GM13976 (cell line): ENCODE data around the gene BGN.

Experiments used
- DNase-seq: peaks from one replicate; pipeline ENCODE4 v3.0.0; 2012; ENCODE audit warnings: low spot score
- in situ Hi-C: fragments of 300-500 bp; cut with MboI; formaldehyde crosslinking; loops from one replicate; pipeline ENCODE4 v1.12.0; 2022; ENCODE audit warnings: low sequenced_read_pairs, mixed read lengths, inconsistent platforms; ENCODE audit not compliant: unreplicated experiment
- TF ChIP-seq, protein P1 (sequence below): IDR thresholded peaks from 2 replicates; pipeline ENCODE4 v1.5.1; 2012; ENCODE audit warnings: borderline replicate concordance, mild to moderate bottlenecking; ENCODE audit not compliant: insufficient read depth; ENCODE audit errors: extremely low read depth, missing control alignments, control extremely low read depth

BGN gene

DNA sequence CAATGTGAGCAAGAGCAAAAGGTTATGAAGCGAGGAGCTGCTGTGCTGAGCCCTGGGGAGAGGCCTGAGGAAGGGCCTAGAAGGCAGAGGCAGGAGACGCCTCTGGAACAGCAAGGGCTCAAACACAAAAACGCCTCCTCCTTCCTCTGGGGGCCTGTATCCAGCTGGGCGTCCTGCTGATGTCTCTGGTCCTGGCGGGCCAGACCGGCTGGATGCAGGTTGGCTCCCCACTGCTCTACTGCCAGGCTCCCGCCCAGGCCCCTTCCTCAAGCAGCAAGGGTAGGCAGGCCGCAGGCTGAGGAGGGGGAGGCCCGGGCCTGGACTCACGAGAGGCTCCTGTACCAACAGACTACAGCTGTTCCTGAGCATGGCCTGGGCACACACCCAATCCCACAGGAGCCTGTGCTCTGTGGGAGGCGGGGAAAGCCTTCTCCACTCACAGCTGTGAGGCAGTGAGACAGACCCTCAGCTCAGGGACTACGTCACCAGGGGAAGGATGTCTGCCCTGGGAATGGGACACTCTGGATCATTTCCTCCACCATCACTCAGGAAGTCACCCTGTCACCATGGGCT lies 26.7 kb upstream of the BGN start:
- TF ChIP-seq, protein P1, sequence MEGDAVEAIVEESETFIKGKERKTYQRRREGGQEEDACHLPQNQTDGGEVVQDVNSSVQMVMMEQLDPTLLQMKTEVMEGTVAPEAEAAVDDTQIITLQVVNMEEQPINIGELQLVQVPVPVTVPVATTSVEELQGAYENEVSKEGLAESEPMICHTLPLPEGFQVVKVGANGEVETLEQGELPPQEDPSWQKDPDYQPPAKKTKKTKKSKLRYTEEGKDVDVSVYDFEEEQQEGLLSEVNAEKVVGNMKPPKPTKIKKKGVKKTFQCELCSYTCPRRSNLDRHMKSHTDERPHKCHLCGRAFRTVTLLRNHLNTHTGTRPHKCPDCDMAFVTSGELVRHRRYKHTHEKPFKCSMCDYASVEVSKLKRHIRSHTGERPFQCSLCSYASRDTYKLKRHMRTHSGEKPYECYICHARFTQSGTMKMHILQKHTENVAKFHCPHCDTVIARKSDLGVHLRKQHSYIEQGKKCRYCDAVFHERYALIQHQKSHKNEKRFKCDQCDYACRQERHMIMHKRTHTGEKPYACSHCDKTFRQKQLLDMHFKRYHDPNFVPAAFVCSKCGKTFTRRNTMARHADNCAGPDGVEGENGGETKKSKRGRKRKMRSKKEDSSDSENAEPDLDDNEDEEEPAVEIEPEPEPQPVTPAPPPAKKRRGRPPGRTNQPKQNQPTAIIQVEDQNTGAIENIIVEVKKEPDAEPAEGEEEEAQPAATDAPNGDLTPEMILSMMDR = no peak
- DNase-seq = no peak
- in situ Hi-C loops = no loop called here

DNA sequence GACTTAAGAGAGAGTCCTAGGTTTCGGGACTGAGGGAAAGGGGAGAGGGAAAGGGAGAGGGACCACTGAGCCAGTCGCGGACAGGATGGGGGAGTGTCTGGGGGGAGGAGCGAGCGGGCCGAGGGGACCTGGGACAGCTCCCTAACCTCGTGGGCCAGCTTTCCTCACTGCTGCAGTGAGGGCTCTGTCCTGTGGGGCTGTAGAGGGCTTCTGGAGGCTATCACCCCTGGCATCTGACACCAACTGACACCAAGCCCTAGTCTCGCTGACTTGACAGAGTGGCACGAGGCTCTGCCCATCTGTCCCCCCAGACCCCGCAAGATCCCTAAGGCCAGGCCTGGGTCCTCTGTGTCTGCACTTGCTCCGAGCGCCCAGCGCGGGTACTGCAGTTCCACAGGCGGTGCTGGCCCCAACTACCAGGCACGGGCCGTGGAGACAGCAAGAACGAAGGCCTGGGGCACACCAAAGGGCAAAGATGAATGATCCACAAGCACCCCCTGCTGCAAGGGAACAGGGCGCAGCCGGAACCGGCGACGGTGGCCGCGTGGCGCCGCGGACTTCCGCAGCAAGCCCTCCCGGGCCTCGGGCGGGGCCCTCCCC lies 24.9 kb upstream of the BGN start:
- no peak for DNase-seq
- TF ChIP-seq, protein P1 = no peak
- in situ Hi-C loops = no loop called here

DNA sequence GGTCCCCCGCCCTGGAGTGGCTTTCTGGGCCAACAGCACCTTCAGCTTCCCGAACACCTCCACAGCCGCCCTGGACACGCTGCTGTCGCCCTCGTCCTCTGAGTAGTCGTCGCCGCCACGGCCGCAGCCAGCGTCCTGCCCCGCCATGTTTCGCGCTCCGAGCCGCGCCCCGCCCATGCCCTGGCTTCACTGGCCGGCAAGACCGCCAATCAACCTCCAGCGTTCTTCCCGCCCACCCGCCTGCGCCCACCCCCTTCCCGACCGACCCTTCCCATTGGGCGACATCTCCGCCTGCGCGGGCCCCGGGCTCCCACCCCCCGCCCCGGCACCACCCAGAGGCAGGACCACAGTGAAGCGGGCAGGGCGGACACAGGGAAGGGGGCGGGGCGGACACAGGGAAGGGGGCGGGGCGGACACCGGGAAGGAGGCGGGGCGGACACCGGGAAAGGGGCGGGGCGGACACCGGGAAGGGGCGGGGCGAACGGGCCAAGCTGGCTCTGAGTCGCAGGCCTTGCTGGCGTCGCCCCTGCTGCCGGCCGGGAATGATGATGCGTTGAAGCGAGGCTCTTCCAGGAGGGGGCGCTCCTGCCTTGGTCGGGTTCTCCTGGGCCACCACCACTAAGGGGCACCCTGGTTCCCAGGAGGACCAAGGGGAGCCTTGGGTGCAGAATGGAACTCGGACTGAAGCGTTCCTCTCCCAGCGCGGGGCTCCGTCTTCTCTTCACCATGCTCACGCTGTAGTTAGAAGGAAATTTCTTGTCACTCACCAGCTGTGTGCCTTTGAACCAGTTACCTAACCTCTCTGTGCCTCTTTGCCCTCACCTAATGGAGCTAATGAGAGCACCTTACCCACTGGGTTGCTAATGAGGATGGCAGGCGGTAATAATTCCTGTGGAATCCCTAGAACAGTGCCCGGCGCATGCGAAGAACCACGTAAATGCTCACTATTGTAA lies 24.1 kb upstream of the BGN start, which contains the start of gene HAUS7:
Gene HAUS7, minus strand, starts transcription at position 166 of the 953 bp plus-strand sequence. Its CDS starts 19 bp downstream, at position 147.
- TF ChIP-seq, protein P1 = peak; percentile 62
- DNase-seq = peak; percentile 94
- in situ Hi-C loops = no loop called here

DNA sequence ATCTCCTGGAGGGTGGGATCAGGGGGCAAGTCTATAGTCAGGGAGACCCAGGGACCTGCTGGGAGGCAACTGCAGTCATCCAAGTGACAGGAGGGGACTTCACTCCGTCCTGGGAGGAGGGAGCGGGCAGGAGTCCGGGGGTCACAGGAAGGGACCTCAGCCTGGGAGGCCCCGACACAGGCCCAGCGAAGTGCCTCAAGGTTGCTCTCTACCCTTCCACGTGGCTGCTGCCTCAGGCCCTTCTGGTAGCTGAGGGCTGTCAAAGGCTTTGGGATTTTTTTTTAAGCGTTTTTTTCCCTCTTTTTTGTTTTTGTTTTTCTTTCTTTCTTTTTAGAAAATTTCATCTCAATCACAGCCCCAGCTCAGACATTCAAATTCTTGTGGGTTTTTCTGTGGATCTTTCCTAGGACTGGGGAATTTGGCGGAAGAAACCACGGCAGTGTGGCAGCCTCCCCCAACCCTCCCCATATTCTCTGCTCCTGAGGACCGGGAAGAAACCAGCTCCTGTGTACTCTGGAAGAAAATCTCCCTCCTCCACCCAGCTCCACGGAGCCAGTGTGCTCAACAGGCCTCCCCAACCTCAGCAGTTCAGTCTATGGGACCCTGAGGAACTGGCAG lies 23.0 kb upstream of the BGN start:
- no peak for DNase-seq
- TF ChIP-seq, protein P1 = no peak
- in situ Hi-C loops = no loop called here

DNA sequence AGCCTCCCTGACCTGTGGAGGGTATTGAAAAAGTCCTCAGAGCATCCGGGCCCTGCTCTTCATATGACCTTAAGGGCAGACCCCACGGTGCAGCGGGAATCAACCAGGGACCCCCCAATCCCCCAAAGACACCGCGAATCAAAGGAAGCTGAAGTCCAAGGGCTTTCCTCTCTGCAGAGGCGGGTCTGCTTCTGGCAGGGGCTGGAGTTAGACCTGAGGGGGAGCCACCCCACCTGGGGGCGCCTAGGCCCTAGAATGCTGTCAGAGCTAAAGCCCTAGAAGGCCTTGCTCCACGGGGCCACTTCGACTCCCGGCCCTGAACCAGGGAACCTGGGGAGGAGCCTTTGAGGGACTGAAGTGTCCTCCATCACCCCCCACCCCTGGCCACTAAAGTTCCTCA lies 21.7 kb upstream of the BGN start:
- in situ Hi-C loops = no loop called here
- no peak for DNase-seq
- TF ChIP-seq, protein P1 = no peak

DNA sequence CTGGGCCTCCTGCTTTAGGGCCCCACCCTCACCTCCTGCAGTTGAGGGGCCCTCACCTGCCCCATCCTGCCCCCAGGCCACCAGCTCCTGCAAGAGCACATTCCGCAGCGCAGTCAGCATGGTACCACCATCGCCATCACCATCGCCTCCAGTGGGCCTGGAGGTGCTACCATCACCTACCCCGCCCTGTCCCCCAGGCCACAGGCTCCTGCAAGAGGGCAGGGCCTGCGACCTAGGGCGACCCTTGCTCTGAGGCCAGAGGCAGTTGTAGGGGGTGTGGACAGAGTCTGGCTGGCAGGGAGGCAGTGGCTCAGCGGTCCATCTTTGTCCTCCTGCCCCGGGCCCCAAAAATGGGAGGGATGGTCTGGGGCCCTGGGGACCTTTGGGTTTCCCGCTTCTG lies 20.5 kb upstream of the BGN start:
- TF ChIP-seq, protein P1 = no peak
- in situ Hi-C loops = no loop called here
- DNase-seq = no peak
